ENCODE data around the gene ZNF561.

GRCh38 chr19:9584073-9584833, 36.8 kb downstream of the ZNF561 start, which contains the start of gene ZNF121:
- TF ChIP-seq POLR2A (IDR thresholded peaks at IDR 0.05; ENCODE audit: low read depth, low read length): peak; percentile 97
- TF ChIP-seq SPI1 (IDR thresholded peaks at IDR 0.05; ENCODE audit: low read depth, low read length): peak; percentile 38; the same call in 1 of the 2 replicates
- TF ChIP-seq POLR2AphosphoS5 (IDR thresholded peaks at IDR 0.05; ENCODE audit: low read depth, low read length): peak; percentile 90
- TF ChIP-seq TAF1 (IDR thresholded peaks at IDR 0.05; ENCODE audit: low read depth, low read length): peak; percentile 92
